IPS-18a (cell line): ENCODE data around the gene DNAJC3.
"Not testable (repeated sequence)": the region's sequence is repeated elsewhere in the genome, so short reads cannot be mapped to it uniquely, and the experiment has no call there.

Experiments used
- H3K27ac ChIP-seq: one replicate; pipeline ENCODE4 v1.5.1; 2013; ENCODE audit warnings: low read length
- H3K27me3 ChIP-seq: one replicate; pipeline ENCODE4 v1.6.1; 2013; ENCODE audit warnings: mild to moderate bottlenecking, low read length; ENCODE audit not compliant: control insufficient read depth, insufficient read depth
- H3K36me3 ChIP-seq: one replicate; pipeline ENCODE4 v1.6.1; 2013; ENCODE audit warnings: low read depth, low read length; ENCODE audit not compliant: control insufficient read depth
- H3K4me1 ChIP-seq: one replicate; pipeline ENCODE4 v1.6.1; 2013; ENCODE audit warnings: low read depth, low read length; ENCODE audit not compliant: control insufficient read depth
- H3K4me3 ChIP-seq: one replicate; pipeline ENCODE4 v1.5.1; 2013; ENCODE audit warnings: low read length
- H3K9ac ChIP-seq: one replicate; pipeline ENCODE4 v1.6.1; 2013; ENCODE audit warnings: mild to moderate bottlenecking, low read length, moderate library complexity
- H3K9me3 ChIP-seq: one replicate; pipeline ENCODE4 v1.6.1; 2013; ENCODE audit warnings: low read depth, low read length; ENCODE audit not compliant: control insufficient read depth

Gene DNAJC3

GRCh38 chr13:95704510-95704909 is 27.6 kb downstream of the DNAJC3 start:
- H3K9me3 ChIP-seq: no peaks in the 10 kb centered on the region
- no peaks in the 10 kb centered on the region for H3K4me1 ChIP-seq
- no peak overlapping the region for H3K9ac ChIP-seq
- H3K4me3 ChIP-seq: no peak overlapping the region
- H3K27me3 ChIP-seq: no peaks in the 10 kb centered on the region
- no peaks in the 10 kb centered on the region for H3K36me3 ChIP-seq
- no peak overlapping the region for H3K27ac ChIP-seq

GRCh38 chr13:95706356-95706755 is 29.4 kb downstream of the DNAJC3 start:
- Histone ChIP-seq H3K9ac (no peak overlapping the region), H3K27me3 (no peaks in the 10 kb centered on the region), H3K4me3 (no peak overlapping the region), H3K36me3 (no peaks in the 10 kb centered on the region), H3K27ac (no peak overlapping the region), H3K9me3 (no peaks in the 10 kb centered on the region), H3K4me1 (no peaks in the 10 kb centered on the region)

- Histone ChIP-seq H3K9me3 (no peaks in the 10 kb centered on the region), H3K27ac (no peak overlapping the region)
These were observed 30.1 kb downstream of the DNAJC3 start for GRCh38 chr13:95707035-95707434.

GRCh38 chr13:95707442-95708390 is 30.8 kb downstream of the DNAJC3 start:
- no peak overlapping the region for H3K9ac ChIP-seq
- H3K4me3 ChIP-seq: no peak overlapping the region
- no peaks in the 10 kb centered on the region for H3K27me3 ChIP-seq
- H3K9me3 ChIP-seq: no peaks in the 10 kb centered on the region
- H3K27ac ChIP-seq: no peak overlapping the region
- H3K4me1 ChIP-seq: no peaks in the 10 kb centered on the region
- H3K36me3 ChIP-seq: no peaks in the 10 kb centered on the region

More at GRCh38 chr13:95707035-95707434, 30.1 kb downstream of the DNAJC3 start:
- no peaks in the 10 kb centered on the region for H3K4me1 ChIP-seq
- H3K4me3 ChIP-seq: no peak overlapping the region
- H3K27me3 ChIP-seq: no peaks in the 10 kb centered on the region
- no peak overlapping the region for H3K9ac ChIP-seq
- no peaks in the 10 kb centered on the region for H3K36me3 ChIP-seq

- Histone ChIP-seq H3K9me3 (no peaks in the 10 kb centered on the region), H3K27ac (no peak overlapping the region), H3K36me3 (no peaks in the 10 kb centered on the region), H3K4me1 (no peaks in the 10 kb centered on the region), H3K27me3 (no peaks in the 10 kb centered on the region), H3K9ac (no peak overlapping the region), H3K4me3 (no peak overlapping the region)
These were observed 31.4 kb downstream of the DNAJC3 start for GRCh38 chr13:95708391-95708774.

GRCh38 chr13:95708811-95709500 is 32.0 kb downstream of the DNAJC3 start:
- Histone ChIP-seq H3K27ac (no peak overlapping the region), H3K36me3 (no peaks in the 10 kb centered on the region), H3K4me3 (no peak overlapping the region), H3K9ac (no peak overlapping the region), H3K4me1 (no peaks in the 10 kb centered on the region), H3K27me3 (no peaks in the 10 kb centered on the region), H3K9me3 (no peaks in the 10 kb centered on the region)

- H3K36me3 ChIP-seq: no peaks in the 10 kb centered on the region
- H3K4me1 ChIP-seq: no peaks in the 10 kb centered on the region
- H3K4me3 ChIP-seq: no peak overlapping the region
- no peak overlapping the region for H3K9ac ChIP-seq
- no peak overlapping the region for H3K27ac ChIP-seq
- no peaks in the 10 kb centered on the region for H3K9me3 ChIP-seq
- H3K27me3 ChIP-seq: no peaks in the 10 kb centered on the region
These were observed 33.4 kb downstream of the DNAJC3 start for GRCh38 chr13:95710313-95710712.

- not testable (repeated sequence) for H3K4me1 ChIP-seq, H3K36me3 ChIP-seq, H3K9me3 ChIP-seq, H3K9ac ChIP-seq, H3K27ac ChIP-seq, H3K27me3 ChIP-seq, H3K4me3 ChIP-seq
These were observed 35.9 kb downstream of the DNAJC3 start for GRCh38 chr13:95712846-95713245.

- Histone ChIP-seq H3K27me3 (no peaks in the 10 kb centered on the region), H3K4me1 (no peaks in the 10 kb centered on the region), H3K4me3 (no peak overlapping the region), H3K9ac (no peak overlapping the region), H3K36me3 (no peaks in the 10 kb centered on the region), H3K27ac (no peak overlapping the region), H3K9me3 (no peaks in the 10 kb centered on the region)
These were observed 36.7 kb downstream of the DNAJC3 start for GRCh38 chr13:95713651-95714050.

- Histone ChIP-seq H3K4me1 (no peaks in the 10 kb centered on the region), H3K9me3 (no peaks in the 10 kb centered on the region), H3K27me3 (no peaks in the 10 kb centered on the region), H3K27ac (no peak overlapping the region), H3K36me3 (no peaks in the 10 kb centered on the region), H3K9ac (no peak overlapping the region), H3K4me3 (no peak overlapping the region)
These were observed 37.3 kb downstream of the DNAJC3 start for GRCh38 chr13:95714142-95714832.

- Histone ChIP-seq H3K9me3 (no peaks in the 10 kb centered on the region), H3K36me3 (no peaks in the 10 kb centered on the region), H3K27me3 (no peaks in the 10 kb centered on the region), H3K4me1 (no peaks in the 10 kb centered on the region), H3K9ac (no peak overlapping the region), H3K27ac (no peak overlapping the region), H3K4me3 (no peak overlapping the region)
These were observed 39.3 kb downstream of the DNAJC3 start for GRCh38 chr13:95716231-95716630.
